H1 (cell line): Measurements from ENCODE around the gene DLEC1. TPM values are rescaled to one million over a fixed set of nuclear protein-coding genes. Genes with fewer than 3 reads are reported as not detected.

Source experiments
- CEBPB ChIP-seq: IDR thresholded peaks from 2 replicates; pipeline ENCODE4 v1.6.1; 2012; ENCODE audit warnings: low read depth, low read length
- E2F6 ChIP-seq: IDR thresholded peaks from 2 replicates; pipeline ENCODE4 v1.6.1; 2012; ENCODE audit warnings: inconsistent platforms
- HDAC2 ChIP-seq, 2 experiments: fragments of 300-600 bp in 1 of 2; sonication (generic) in 1 of 2; IDR thresholded peaks; 2 replicates each; pipeline ENCODE4 v1.6.1; 2011 to 2012; ENCODE audit warnings: low read depth in 2 of 2, low read length in 2 of 2, mild to moderate bottlenecking in 2 of 2, moderate library complexity in 2 of 2, borderline replicate concordance in 1 of 2, inconsistent platforms in 1 of 2
- NANOG ChIP-seq: IDR thresholded peaks from 2 replicates; pipeline ENCODE4 v1.6.1; 2011; ENCODE audit warnings: low read length, low read depth, mild to moderate bottlenecking, inconsistent platforms; ENCODE audit not compliant: insufficient read depth, poor library complexity, severe bottlenecking
- polyA plus RNA-seq, 7 experiments: library from polyadenylated mRNA; depleted of rRNA in 3 of 7; stranded (reverse) in 5 of 7; unstranded in 2 of 7; fragments of >200 nt in 5 of 7; fragments of 200-250 nt in 2 of 7; gene quantifications; 1 replicate in 5 of 7; 2 replicates in 1 of 7; 4 replicates in 1 of 7; pipeline versions ENCODE4 v1.2.1 to v1.2.3, GENCODE V29; 2011 to 2013; ENCODE audit warnings: missing spikeins in 2 of 7, mixed read lengths in 2 of 7
- total RNA-seq: library from RNA; stranded (reverse); fragmentation: NEBNext Ultra II Directional; extraction: Animal tissue kit (Norgen Biotek cat#: 25700); gene quantifications from 2 replicates; pipeline ENCODE4 v1.2.1, GENCODE V29; 2021

DLEC1 gene
- total and polyA plus RNA-seq, 2 of the 8 experiments (the other 6 are each of a cell fraction or from before 2014, with no cell fraction given), result 0.26 to 0.76 TPM

GRCh38 chr3:38125305-38126120, 86.5 kb downstream of the DLEC1 start (continued):
- no peak for TF ChIP-seq HDAC2 (IDR thresholded peaks at IDR 0.05; ENCODE audit: borderline replicate concordance in 1 of 2, low read depth in 2 of 2, low read length in 2 of 2)
- TF ChIP-seq E2F6, result no peak
- no peak for TF ChIP-seq NANOG
- TF ChIP-seq CEBPB, result no peak
